Kidney glomerular epithelial cell (primary cell): ENCODE results near the gene MCOLN2.
"Not testable (repeated sequence)": the region's sequence is repeated elsewhere in the genome, so short reads cannot be mapped to it uniquely, and the experiment has no call there.

ENCODE experiments used
- DNase-seq: peaks from one replicate; lab custom pipeline; 2025; lab: John Stamatoyannopoulos, UW

The MCOLN2 gene

GRCh38 chr1:84996846-84997666 is at the start of gene MCOLN2:
MCOLN2 (minus strand) TSS chr1:84997113; CDS start chr1:84996872, 241 bp downstream.
- no peak for DNase-seq

GRCh38 chr1:85042413-85042812 is 45.5 kb upstream of the MCOLN2 start:
- DNase-seq, result no peak

- no peak for DNase-seq
Measured at GRCh38 chr1:85041793-85042192, 44.9 kb upstream of the MCOLN2 start.

GRCh38 chr1:85033221-85033620 is 36.3 kb upstream of the MCOLN2 start:
- DNase-seq, result no peak

GRCh38 chr1:85030536-85030935 is 33.6 kb upstream of the MCOLN2 start:
- DNase-seq, result no peak

GRCh38 chr1:85028151-85028550 is 31.2 kb upstream of the MCOLN2 start:
- DNase-seq, result no peak

GRCh38 chr1:85027242-85027983 is 30.5 kb upstream of the MCOLN2 start:
- no peak for DNase-seq

- DNase-seq, result no peak
Measured at GRCh38 chr1:85025940-85026339, 29.0 kb upstream of the MCOLN2 start.

GRCh38 chr1:85024736-85025135 is 27.8 kb upstream of the MCOLN2 start:
- no peak for DNase-seq

- DNase-seq, result no peak
Measured at GRCh38 chr1:85022700-85023099, 25.8 kb upstream of the MCOLN2 start.

GRCh38 chr1:85019994-85020393 is 23.1 kb upstream of the MCOLN2 start:
- DNase-seq, result no peak

GRCh38 chr1:85015826-85016225 is 18.9 kb upstream of the MCOLN2 start:
- DNase-seq, result no peak

GRCh38 chr1:85005641-85006040 is 8.7 kb upstream of the MCOLN2 start:
- DNase-seq, result not testable (repeated sequence)

GRCh38 chr1:85001742-85002141 is 4.8 kb upstream of the MCOLN2 start:
- DNase-seq, result no peak

- DNase-seq, result no peak
Measured at GRCh38 chr1:84998642-84999280, 1.8 kb upstream of the MCOLN2 start.

GRCh38 chr1:84997667-84998600 is 1.0 kb upstream of the MCOLN2 start:
- DNase-seq, result no peak

- DNase-seq, result no peak
Measured at GRCh38 chr1:84995484-84996334, 1.2 kb downstream of the MCOLN2 start.

GRCh38 chr1:84991097-84991920 is 5.6 kb downstream of the MCOLN2 start:
- DNase-seq, result no peak

- DNase-seq, result no peak
Measured at GRCh38 chr1:84988588-84988987, 8.3 kb downstream of the MCOLN2 start.

- not testable (repeated sequence) for DNase-seq
Measured at GRCh38 chr1:84986561-84986960, 10.4 kb downstream of the MCOLN2 start.
